Stromal cell of bone marrow (primary cell): ENCODE measurements around the gene MAP6.

Source experiments
- DNase-seq: peaks from one replicate; pipeline ENCODE4 v3.0.0-alpha.2; 2012; ENCODE audit warnings: low read depth

The MAP6 gene

GRCh38 chr11:75665990-75666389 is 2.8 kb downstream of the MAP6 start:
- no peak for DNase-seq

GRCh38 chr11:75665126-75665525 is 3.7 kb downstream of the MAP6 start:
- DNase-seq = no peak

GRCh38 chr11:75664389-75664788 is 4.4 kb downstream of the MAP6 start:
- no peak for DNase-seq

- no peak for DNase-seq
These were observed 5.0 kb downstream of the MAP6 start for GRCh38 chr11:75663808-75664207.

- DNase-seq = no peak
These were observed 9.0 kb downstream of the MAP6 start for GRCh38 chr11:75659836-75660235.

GRCh38 chr11:75656044-75656727 is 12.7 kb downstream of the MAP6 start:
- DNase-seq = no peak

- no peak for DNase-seq
These were observed 13.2 kb downstream of the MAP6 start for GRCh38 chr11:75655605-75656004.

- DNase-seq = no peak
These were observed 14.5 kb downstream of the MAP6 start for GRCh38 chr11:75654314-75654713.

- DNase-seq = no peak
These were observed 15.3 kb downstream of the MAP6 start for GRCh38 chr11:75653532-75653931.

- DNase-seq = peak; percentile 63
These were observed 15.9 kb downstream of the MAP6 start for GRCh38 chr11:75652936-75653335.

- DNase-seq = no peak
These were observed 17.6 kb downstream of the MAP6 start for GRCh38 chr11:75651218-75651617.

- DNase-seq = no peak
These were observed 18.6 kb downstream of the MAP6 start for GRCh38 chr11:75650167-75650723.

- no peak for DNase-seq
These were observed 23.9 kb downstream of the MAP6 start for GRCh38 chr11:75644946-75645345.

- no peak for DNase-seq
These were observed 24.5 kb downstream of the MAP6 start for GRCh38 chr11:75644370-75644769.

- no peak for DNase-seq
These were observed 26.3 kb downstream of the MAP6 start for GRCh38 chr11:75642402-75643113.

GRCh38 chr11:75639762-75640181 is 29.1 kb downstream of the MAP6 start:
- peak; percentile 23 for DNase-seq

- no peak for DNase-seq
These were observed 30.8 kb downstream of the MAP6 start for GRCh38 chr11:75637998-75638397.

- peak; percentile 63 for DNase-seq
These were observed 33.6 kb downstream of the MAP6 start for GRCh38 chr11:75635066-75635862.

- no peak for DNase-seq
These were observed 35.3 kb downstream of the MAP6 start for GRCh38 chr11:75633409-75634066.

- DNase-seq = no peak
These were observed 35.9 kb downstream of the MAP6 start for GRCh38 chr11:75632962-75633361.

- DNase-seq = no peak
These were observed 36.4 kb downstream of the MAP6 start for GRCh38 chr11:75632450-75632849.
